Cerebellar cortex (tissue), 1 donor: ENCODE results near the gene MTF2.
"Not testable (repeated sequence)": the region's sequence is repeated elsewhere in the genome, so short reads cannot be mapped to it uniquely, and the experiment has no call there.

Source experiments
- DNase-seq: peaks from one replicate; pipeline ENCODE4 v3.0.0-alpha.2; 2015; ENCODE audit warnings: low spot score

MTF2 gene

DNA sequence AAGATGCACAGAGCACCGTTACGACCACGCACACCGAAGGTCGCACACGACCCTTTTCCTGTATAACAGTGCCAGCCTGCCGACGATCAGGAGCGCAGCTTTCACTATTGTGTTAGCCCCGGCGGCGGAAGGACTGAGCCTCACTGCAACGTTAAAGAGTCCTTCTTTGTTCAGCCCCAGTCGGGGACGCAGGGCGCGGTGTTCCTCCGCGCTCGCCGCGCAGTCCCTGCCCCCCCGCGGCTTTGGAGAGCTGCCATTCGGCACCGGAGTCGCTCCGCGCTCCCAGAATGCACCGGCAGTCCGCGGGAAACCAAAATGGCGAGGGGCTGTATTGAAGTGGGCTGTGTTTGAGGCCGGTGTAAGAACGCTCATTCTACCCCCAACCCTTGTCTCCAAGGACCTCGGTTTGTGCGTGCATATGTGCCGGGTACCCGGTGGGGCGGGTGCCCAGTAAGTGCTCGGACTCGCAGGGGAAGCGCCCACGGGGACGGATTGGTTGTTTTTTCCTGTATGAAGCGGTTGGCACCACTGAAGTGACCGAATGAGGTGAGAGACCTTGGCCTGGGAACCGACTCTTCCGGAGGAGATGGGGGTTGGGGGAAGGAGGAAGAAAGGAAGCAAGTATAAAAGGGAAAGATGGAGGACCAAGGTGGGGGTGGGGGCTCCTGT lies at the start of gene MTF2:
TSS of gene MTF2 (plus strand) at position 298 of the 669 bp plus-strand sequence. CDS start at position 542, 244 bp downstream.
- DNase-seq: peak; percentile 93

DNA sequence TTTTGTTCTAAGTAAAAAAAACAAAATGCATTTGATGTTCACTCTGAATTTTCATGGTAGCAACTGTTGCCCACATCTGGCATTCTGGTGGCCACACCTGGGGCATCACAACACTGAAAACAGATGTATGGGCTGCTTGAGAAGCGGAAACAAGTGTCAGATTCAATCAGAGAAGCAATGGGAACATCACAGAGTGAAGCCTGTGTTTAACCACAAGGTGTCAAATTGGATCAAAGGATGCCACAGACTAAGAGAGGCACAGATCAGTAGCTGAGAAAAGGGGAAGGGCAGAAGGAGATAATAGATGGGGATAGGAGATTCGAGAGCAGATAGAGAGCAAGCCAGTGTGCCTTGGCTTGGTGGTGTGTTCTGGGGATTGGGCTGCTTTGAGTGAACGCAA lies 49.8 kb upstream of the MTF2 start:
- DNase-seq: no peak

DNA sequence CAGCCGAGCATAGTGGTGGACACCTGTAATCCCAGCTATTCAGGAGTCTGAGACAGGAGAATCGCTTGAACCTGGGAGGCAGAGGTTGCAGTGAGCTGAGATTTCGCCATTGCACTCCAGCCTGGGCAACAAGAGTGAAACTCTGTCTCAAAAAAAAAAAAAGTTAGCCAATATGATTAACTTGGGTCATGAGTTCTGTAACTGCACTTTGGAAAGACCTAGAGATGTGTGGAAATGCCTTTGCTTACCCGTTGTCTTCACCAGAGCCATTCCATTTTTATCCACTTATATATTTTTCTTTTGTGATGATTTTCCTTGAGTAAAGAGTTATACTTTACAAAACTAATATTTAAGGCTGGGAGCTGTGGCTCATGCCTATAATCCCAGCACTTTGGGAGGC lies 48.9 kb upstream of the MTF2 start:
- DNase-seq: not testable (repeated sequence)

DNA sequence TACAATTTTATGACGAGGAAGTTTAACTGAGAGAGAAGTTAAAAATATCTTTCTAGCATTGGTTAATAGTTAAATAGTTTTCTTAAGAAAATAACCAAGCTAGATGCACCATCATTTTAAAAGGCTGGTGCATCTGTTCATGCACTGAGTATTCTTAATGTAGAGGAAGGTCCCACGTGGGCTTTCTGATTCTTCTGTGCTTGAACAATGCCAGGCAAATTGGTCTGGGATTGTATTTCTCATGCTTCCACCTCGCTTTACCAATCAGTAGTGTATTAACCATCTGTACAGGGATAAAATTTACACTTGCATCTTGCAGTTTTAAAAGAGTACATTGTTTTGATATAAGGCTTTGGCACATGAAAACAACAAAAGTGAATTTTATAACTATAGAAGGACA lies 47.4 kb upstream of the MTF2 start:
- no peak for DNase-seq

DNA sequence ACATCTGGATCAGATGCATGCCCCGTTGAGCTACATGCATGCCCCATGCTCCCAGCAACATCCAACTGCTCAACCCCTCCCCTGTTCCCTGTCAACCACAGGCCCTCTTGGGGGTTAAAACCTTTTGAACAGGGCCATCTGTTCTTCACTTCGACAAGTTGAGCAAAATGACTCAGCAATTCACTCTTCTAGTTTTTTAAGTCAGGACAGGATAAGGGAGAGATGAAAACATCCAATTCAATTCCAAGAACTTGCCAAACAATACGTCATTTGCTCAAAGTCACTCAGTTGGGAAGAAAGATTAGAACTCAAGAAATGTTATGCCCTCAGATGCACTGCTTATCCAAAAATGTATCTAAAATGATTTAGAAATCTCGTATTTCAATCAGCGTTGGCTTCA lies 46.1 kb upstream of the MTF2 start:
- no peak for DNase-seq

DNA sequence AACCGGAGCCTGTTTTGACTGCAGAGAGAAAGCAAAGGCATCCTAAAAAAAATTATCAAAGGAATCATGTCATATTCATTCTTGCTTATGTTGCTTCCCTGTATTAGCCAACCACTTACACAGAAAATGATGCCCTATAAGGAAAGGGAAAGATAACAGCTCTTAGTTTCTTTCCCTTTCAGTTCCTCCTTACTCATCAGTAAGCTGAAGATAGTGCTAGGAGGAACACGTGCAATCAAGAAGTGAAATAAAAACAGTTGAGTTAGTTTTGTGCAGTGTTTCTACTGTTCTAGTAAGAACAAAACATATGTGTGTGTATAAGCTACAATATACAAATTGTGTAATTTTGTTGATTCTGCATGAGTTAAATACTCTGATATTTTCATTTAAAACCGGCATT lies 45.3 kb upstream of the MTF2 start:
- no peak for DNase-seq

DNA sequence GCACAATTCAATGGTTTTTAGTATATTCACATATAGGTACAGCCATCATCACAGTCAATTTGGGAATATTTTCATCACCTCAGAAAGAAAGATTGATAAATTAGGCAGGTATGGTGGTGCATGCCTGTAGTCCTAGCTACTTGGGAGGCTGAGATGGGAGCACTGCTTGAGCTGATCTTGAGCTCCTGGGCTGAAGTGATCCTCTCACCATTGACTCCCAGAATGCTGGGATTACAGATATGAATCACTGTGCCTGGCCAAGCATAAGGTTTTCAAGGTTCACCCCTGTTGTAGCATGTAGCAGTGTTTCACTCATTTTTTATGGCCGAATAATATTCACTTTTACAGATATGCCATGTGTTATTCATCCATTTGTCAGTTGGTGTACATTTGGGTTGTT lies 44.7 kb upstream of the MTF2 start:
- no peak for DNase-seq

DNA sequence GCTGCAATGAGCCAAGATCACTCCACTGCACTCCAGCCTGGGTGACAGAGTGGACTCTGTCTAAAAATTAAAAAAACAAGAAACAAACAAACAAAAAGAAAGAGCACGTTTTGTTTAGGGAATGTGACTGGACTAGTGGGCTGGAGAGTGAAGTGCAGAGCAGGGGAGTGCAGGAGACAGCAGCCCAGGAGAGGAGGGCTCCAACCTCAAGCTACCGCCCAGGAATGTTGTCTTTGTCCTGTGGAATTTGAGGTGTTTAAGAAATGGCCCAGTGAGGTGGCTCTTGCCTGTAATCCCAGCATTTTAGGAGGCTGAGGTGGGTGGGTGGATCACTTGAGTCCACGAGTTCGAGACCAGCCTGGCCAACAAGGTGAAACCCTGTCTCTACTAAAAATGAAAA lies 42.4 kb upstream of the MTF2 start:
- no peak for DNase-seq

DNA sequence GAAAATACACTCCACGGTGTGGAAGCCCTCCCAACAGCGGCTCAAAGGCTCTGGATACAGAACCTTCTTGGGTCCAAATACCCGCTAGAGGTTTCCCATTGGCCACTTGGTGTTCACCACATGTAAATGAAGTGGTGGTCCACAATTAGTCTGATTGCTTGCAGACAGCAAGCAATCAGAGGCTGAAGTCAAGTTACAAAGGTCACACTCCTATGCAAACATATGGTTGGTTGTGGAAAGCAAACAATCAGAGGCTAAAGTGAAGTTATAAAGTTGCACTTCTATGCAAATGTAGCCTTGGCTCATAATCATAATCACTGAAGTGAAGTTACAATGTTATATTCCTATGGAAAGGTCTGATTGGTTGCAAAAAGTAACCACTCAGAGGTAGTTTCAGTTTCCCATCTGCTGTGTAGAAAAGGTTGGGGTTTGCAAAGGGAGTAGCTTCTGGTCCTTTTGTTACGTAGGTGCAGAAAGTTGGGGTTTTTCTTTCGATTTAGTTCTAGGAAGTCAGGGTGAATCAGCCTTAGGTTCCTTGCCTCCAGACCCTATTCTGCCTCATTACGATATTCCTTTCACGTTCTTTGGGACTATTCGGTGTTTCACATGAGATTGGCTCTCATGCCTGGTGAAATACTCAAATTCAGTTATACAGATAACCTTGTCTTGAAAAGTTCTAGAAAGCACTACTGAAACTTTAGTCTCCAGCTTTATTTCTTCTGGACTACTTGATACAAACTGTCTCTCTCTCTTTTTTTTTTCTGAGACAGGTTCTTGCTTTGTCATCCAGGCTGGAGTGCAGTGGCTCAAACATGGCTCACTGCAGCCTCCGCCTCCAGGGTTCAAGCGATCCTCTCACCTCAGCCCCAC lies 36.7 kb upstream of the MTF2 start:
- no peak for DNase-seq

DNA sequence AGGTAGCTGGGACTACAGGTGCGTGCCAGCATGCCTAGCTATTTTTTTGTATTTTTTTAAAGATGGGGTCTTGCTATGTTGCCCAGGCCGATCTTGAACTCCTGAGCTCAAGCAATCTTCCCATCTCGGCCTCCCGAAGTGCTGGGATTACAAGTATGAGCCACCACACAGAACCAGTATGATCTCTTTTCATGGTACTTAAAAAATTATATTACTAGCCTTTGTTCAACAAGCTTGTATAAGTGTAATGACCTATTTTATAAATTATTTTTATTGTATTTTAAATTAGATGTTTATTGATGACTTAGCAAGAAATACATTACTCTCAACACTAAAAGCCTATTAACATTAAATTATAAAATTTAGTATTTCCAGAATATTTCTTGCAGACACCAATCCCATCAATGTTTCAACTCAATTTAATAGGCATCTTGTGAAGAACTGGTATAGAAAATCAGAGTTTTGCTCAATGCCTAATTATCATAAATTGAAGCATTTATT lies 36.0 kb upstream of the MTF2 start:
- no peak for DNase-seq

DNA sequence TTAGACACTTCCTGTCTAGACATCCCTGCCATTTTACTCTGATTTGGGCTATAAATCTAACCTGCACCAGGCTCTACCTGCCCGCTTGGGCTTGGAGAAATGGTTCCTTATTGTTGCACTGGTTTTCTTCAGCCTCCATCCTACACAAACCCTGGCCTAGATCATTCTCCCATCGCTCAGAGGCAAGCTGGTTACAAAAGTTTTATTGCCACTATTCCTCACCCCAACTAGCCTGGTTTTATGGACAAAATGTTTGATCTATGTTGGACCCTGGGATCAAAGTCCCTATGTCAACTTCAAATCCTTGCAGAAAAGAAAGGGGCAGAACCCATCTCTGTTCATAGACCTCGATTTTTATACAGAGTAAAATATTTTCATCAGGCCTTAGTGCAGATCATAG lies 31.5 kb upstream of the MTF2 start:
- DNase-seq: no peak

DNA sequence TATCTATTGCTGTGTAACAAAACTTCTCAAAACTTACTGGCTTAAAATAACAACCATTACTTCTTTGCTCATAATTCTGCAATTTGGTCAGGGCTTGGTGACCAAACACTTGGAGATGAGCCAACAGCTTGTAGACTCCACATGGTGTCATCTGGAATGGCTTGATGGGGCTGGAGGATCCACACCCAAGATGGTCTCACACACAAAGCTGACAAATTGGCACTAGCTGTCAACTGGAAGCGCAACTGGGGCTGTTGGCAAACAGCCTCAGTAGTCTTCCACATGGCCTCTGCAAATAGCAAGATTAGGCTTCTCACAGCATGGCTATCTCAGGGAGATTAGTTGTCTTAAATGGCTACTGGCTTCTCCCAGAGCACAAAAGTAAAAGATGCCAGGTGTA lies 27.1 kb upstream of the MTF2 start:
- no peak for DNase-seq

DNA sequence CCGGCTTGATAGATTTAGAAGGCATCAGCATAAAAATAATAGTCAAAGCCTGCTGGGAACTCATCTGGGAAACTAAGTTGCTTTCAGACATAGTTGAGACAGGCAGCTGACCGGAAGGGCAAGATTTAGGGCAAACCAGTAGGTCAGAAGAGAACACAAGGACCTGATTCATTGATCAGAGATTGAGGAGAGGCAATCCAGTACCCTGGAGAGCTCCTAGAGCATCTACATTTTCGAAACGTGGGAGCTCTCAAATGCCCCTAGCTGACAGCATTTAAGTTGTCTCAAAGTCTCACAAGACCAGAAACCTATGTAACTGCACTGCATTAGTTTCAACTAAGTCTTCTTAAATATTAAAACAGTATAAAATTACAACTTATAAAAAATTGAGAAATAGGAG lies 22.9 kb upstream of the MTF2 start:
- DNase-seq: no peak

DNA sequence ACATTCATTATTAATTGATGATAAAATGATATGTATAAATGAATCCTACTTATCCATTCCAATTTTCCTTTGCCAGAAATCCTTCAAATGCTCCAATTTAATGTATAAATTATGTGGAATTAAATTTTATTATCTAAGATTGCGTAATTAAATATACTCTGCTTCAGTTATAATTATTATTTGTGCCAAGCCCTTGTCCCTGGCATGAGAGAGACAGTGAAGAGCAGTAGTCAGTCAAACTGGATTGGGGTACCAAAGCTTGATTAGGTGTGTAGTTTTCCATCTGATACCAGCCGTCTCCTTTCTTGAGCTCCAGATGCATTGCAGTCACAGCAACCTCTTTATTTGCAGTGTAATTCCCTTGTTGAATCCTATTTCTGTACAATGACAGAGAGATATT lies 22.4 kb upstream of the MTF2 start:
- no peak for DNase-seq

DNA sequence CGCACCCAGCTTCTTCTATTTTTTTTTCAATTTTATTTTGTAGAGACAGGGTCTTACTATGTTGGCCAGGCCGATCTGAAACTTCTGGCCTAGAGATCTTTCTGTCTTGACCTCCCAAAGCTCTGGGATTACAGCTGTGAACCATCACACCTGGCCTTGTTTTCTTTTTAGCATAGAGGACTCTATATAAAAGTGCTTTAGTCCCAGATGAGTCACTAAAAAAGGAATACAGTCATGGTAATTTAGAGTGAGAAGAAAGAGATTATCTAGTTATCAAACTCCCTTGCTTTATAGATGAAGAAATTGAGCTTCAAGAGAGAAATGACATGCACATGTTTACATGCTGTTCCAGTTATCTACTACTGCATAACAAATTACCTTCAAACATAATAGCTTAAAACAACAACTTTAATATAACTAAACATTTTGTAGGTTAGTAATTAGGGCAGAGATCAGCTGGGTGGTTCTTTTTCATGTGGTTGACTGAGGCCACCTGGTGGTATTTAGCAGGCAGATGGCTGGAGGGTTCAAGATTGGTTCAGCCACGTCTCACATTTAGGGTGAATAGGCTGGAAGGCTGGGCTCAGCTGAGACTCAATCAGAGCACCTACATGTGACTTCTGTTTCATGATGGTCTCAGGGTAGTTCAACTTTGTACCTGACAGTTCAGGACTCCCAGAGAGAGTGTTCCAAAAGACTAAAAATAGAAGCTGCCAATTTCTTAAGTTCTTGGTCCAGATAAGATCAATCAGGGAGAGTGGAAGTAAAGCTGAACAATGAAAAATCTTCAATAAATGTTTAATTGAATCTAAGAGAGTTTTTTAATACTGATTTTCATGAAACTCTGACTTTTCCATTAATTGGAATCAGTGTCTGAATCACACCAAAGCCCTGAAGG lies 16.9 kb upstream of the MTF2 start:
- peak; percentile 31 for DNase-seq

DNA sequence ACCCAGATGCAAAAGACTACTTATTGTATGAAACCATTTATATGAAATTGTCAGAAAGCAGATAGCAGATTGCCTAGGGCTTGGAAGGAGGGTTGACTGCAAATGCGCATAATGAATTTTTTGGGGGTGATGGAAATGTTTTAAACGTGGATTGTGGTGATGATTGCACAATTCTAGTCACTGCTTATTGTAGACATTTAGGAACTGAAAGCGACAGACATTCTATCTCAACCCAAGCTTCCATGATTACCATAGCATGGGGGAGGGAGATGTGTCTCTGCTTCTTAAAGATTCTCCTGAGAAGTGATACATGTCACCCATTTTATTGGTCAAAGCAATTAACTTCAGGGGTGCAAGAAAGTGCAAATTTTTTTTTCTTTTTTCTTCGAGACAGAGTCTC lies 2.8 kb upstream of the MTF2 start:
- DNase-seq: no peak

DNA sequence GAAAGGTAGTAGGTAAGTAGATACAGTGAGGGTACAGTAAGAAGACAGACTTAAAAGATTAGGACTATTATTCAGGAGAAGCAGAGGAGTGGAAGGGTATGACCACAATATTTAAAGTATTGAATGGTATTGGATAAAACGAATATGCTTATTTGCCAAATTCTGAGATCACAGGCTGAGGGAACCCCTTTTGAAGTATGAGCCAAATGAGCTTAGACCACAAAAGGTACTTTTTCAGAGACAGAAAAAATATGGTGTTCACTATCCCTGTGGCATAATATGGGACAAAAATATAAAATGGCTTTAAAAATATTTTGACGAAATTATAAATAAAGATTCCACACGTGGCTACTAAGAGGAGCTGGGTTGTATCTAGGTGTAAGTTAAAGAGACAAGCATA lies 880 bp upstream of the MTF2 start:
- DNase-seq: peak; percentile 14

DNA sequence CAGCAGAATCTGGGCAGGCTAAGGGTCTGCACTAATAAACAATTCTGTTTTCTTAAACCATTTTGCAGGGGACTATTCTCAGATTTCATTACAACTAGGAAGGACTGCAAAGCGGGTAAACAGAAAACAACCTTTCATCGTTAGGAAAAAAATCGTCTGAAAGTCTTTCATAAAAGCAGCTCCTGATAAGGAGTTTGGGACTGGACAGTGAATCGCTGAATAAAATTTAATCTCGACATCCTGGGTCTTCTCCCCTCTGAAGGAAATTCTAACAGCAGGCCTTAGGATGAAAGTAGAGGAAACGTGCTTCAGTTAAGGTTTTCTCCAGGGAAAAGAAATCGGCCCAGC lies 471 bp upstream of the MTF2 start:
- DNase-seq: no peak

DNA sequence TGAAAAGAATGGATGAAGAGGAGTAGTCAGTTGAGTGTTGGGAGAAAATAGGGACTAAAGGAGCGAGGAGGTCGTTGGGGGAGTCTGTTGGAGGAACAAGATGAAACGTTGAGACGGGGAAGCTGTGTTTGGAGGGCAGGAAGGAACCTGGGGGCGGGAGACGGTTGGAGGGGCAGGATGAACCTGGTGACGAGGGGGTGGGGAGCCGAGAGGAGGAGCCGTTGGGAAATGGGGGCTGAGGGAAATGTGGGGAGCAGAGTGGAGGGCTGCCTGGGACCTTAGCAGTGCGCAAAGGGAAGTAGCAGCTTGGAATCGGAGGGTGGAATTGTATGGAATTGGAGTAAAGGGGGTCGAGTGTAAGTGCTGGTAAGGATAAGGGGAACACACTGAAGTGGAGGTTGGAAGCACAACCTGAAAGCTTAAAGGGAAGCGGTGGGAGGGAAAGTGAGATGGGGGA lies 630 bp downstream of the MTF2 start:
- DNase-seq: peak; percentile 52

DNA sequence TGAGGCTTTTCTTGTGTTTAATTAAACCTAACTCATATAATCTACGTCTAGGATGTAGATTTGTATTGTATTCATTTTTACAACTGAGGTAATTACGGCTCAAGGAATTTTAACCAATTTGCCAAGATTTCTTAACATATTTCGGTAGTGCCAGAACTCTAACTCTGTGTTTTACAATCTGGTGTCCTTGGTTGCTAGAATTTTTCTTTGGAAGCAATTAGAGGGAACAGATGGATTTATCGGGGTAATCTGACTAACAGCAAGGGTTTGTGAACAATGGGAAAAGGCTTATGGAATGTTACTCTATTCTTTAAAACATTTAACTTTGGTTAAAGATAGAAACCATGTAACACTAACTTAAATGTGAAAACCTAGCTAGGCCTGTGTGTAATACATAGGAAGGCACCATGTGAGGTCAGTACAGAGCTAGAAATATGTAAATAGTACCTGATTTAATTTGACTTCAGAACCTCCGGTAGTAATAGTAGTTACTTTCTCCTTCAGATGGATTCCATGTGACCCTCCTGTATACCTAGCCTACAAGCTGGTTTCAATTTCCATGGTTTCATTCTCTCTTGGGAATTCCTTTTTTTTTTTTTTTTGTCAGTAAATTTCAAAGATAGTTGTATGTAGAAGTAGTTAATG lies 1.2 kb downstream of the MTF2 start:
- peak; percentile 69 for DNase-seq

DNA sequence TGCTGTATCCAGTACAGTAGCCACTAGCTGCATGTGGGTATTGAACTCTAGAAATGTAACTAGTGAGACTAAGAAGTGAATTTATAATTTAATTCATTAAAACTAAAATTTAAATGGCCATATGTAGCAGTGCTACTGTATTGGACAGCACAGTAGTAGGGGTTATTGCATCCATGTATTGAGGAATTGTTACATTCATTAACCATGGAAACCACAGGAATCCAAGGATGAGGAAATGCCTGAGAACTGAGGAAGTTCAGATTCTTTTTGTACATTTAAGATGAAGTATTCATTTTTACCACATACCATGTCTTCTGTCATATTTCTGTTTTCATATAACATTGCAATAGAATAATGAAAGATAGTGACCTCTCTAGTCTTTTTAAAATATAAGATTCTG lies 2.6 kb downstream of the MTF2 start:
- DNase-seq: no peak

DNA sequence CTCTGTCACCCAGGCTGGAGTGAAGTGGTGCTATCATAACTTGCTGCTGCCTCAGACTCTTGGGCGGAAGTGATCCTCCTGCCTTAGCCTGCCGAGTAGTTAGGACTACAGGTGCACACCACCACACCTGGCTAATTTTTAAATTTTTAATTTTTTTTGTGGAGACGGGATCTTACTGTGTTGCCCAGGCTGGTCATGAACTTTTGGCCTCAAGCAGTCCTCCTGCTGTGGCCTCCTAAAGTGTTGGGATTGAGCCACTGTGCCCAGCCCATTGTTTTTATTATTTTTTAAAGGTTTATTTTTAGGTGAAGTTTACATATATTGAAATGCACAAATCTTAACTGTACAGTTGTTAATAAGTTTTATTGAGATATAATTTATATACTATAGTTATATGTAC lies 3.2 kb downstream of the MTF2 start:
- no peak for DNase-seq
